ENCODE data around the gene TOMM22. TPM values are rescaled to one million over a fixed set of nuclear protein-coding genes. Genes with fewer than 3 reads are reported as not detected.

The TOMM22 gene
- 10 to 100 TPM; 23.2 to 36.8 (median 32.4) TPM for total RNA-seq
- long read RNA-seq, transcript TOMM22-201 (4 exons, 2,040 nt): major isoform, 22 of 26 reads
- long read RNA-seq, partial matches to known transcripts: 0 of 26 reads
- long read RNA-seq, other reads (novel, unspliced or antisense): 4 of 26 reads

GRCh38 chr22:38681582-38682335 lies at the start of gene TOMM22:
TOMM22 (plus strand) TSS chr22:38681957; CDS start chr22:38681979, 22 bp downstream.
- ATAC-seq (peak; percentile 100), DNase-seq (peak; percentile 91 to 93 (median 92))
- intact Hi-C loops (cut with DNase I): no loop called here
- Histone ChIP-seq H3K9me3 (no peaks in the 10 kb centered on the region), H3K36me3 (peaks cover 0 to 23% (median 5%) of the 10 kb centered on the region in 4 donors), H3K4me3 (peak within 1 kb of the TSS; percentile 95 to 100 (median 96)), H3K27ac (peak within 1 kb of the TSS; percentile 54 to 65 (median 54)), H3K4me1 (peaks cover 0 to 6% (median 3%) of the 10 kb centered on the region in 4 donors), H3K27me3 (no peaks in the 10 kb centered on the region)
- under 1% methylated on average over 30 of the region's 60 CpGs for WGBS (ENCODE audit: insufficient coverage, low coverage, low lambda C conversion rate, missing lambda C conversion rate)
- peak; percentile 40 to 86 (median 74) for TF ChIP-seq CTCF (IDR thresholded peaks at IDR 0.05)
- TF ChIP-seq POLR2A (IDR thresholded peaks at IDR 0.05): peak; percentile 76

GRCh38 chr22:38632528-38632927 lies 49.2 kb upstream of the TOMM22 start:
- no peaks in the 10 kb centered on the region for H3K4me1 ChIP-seq
- no peak for DNase-seq
- WGBS (ENCODE audit: insufficient coverage, low coverage, low lambda C conversion rate, missing lambda C conversion rate): 19% methylated on average over 3 of the region's 3 CpGs
- TF ChIP-seq CTCF (IDR thresholded peaks at IDR 0.05) (no peak), POLR2A (IDR thresholded peaks at IDR 0.05) (no peak)
- H3K4me3 ChIP-seq: no peak overlapping the region
- intact Hi-C loops (cut with DNase I): no loop called here
- H3K36me3 ChIP-seq: no peaks in the 10 kb centered on the region
- H3K27ac ChIP-seq: no peak overlapping the region
- no peak for ATAC-seq
- no peaks in the 10 kb centered on the region for H3K27me3 ChIP-seq
- H3K9me3 ChIP-seq: no peaks in the 10 kb centered on the region

GRCh38 chr22:38638216-38638615 lies 43.5 kb upstream of the TOMM22 start:
- WGBS (ENCODE audit: insufficient coverage, low coverage, low lambda C conversion rate, missing lambda C conversion rate): 100% methylated on average over 1 of the region's 2 CpGs
- TF ChIP-seq POLR2A (IDR thresholded peaks at IDR 0.05): no peak
- TF ChIP-seq CTCF (IDR thresholded peaks at IDR 0.05): no peak
- H3K9me3 ChIP-seq: no peaks in the 10 kb centered on the region
- intact Hi-C loops (cut with DNase I): no loop called here
- H3K27ac ChIP-seq: no peak overlapping the region
- no peaks in the 10 kb centered on the region for H3K4me1 ChIP-seq
- DNase-seq (no peak), ATAC-seq (no peak)
- H3K4me3 ChIP-seq: no peak overlapping the region
- H3K36me3 ChIP-seq: no peaks in the 10 kb centered on the region
- H3K27me3 ChIP-seq: no peaks in the 10 kb centered on the region

- H3K9me3 ChIP-seq: no peaks in the 10 kb centered on the region
- no peaks in the 10 kb centered on the region for H3K4me1 ChIP-seq
- WGBS (ENCODE audit: insufficient coverage, low coverage, low lambda C conversion rate, missing lambda C conversion rate): 61% methylated on average over 3 of the region's 3 CpGs
- DNase-seq (no peak), ATAC-seq (no peak)
- TF ChIP-seq CTCF (IDR thresholded peaks at IDR 0.05): no peak
- TF ChIP-seq POLR2A (IDR thresholded peaks at IDR 0.05): no peak
- no peak overlapping the region for H3K27ac ChIP-seq
- H3K36me3 ChIP-seq: no peaks in the 10 kb centered on the region
- H3K4me3 ChIP-seq: no peak overlapping the region
- H3K27me3 ChIP-seq: no peaks in the 10 kb centered on the region
- intact Hi-C loops (cut with DNase I): no loop called here
Observed at GRCh38 chr22:38638728-38639127, 43.0 kb upstream of the TOMM22 start.
